Sigmoid colon (tissue), 4 donors: ENCODE data around the gene ALG2.

Source experiments
- EP300 ChIP-seq, 4 donors: sonication (generic); formaldehyde crosslinking; IDR thresholded peaks; one replicate each; pipeline ENCODE4 v1.6.1; 2017; ENCODE audit warnings: antibody characterized with exemption in 4 of 4
- POLR2A ChIP-seq, 2 donors: fragments of 450-650 bp; IDR thresholded peaks; one replicate each; pipeline ENCODE4 v1.6.1; 2016; ENCODE audit warnings: antibody characterized with exemption in 2 of 2, mild to moderate bottlenecking in 2 of 2, moderate library complexity in 2 of 2
- POLR2AphosphoS5 ChIP-seq, 4 donors: sonication (generic); formaldehyde crosslinking; IDR thresholded peaks; one replicate each; pipeline ENCODE4 v1.6.1; 2017; ENCODE audit warnings: antibody characterized with exemption in 4 of 4

DNA sequence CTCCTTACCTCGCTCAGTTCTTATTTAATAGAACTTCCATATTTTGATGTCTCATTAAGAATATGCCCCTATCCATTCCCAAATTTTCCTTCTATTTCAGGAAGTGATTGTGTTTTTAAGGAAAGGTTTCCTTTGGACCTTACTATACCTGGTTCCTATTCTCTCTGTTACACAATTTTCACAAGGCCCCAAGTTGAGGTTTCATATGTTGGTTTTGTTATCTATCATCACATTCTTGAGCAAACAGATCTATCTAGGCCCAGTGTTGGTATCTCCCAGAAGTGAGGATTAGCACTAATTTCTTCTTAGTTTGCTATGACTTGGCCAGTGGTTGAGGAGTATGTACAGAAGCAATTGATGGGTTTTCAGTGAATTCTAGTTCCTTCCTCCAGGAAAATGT lies 41.5 kb downstream of the ALG2 start:
- TF ChIP-seq POLR2AphosphoS5 (IDR thresholded peaks at IDR 0.05) (no peak), EP300 (IDR thresholded peaks at IDR 0.05) (no peak), POLR2A (IDR thresholded peaks at IDR 0.05) (no peak)
